Bronchial epithelial cell (primary cell): ENCODE measurements around the gene OR10C1. TPM values are rescaled to one million over a fixed set of nuclear protein-coding genes. Genes with fewer than 3 reads are reported as not detected.
A peak's percentile ranks its signal among the peaks of the same experiment; 100 is the strongest.
"Not testable (repeated sequence)": the region's sequence is repeated elsewhere in the genome, so short reads cannot be mapped to it uniquely, and the experiment has no call there.

Experiments
- DNase-seq: peaks from one replicate; pipeline ENCODE4 v3.0.0-alpha.2; 2010; ENCODE audit warnings: low read depth
- FAIRE-seq: peaks from 2 replicates; lab custom pipeline; 2011; peaks lifted over from hg19 to GRCh38; lab: Jason Lieb, UNC
- H3K27me3 ChIP-seq: 2 replicates; pipeline ENCODE4 v1.5.1; 2011; ENCODE audit warnings: low read length; ENCODE audit not compliant: control insufficient read depth, insufficient read depth
- H3K36me3 ChIP-seq: 2 replicates; pipeline ENCODE4 v1.5.1; 2011; ENCODE audit warnings: low read length; ENCODE audit not compliant: control insufficient read depth, insufficient read depth
- H3K4me3 ChIP-seq: 2 replicates; pipeline ENCODE4 v1.5.1; 2011; ENCODE audit warnings: mild to moderate bottlenecking, low read depth, low read length, control low read depth
- total RNA-seq: library from RNA; depleted of rRNA; stranded (reverse); fragments of >200 nt; gene quantifications from 2 replicates; pipeline ENCODE4 v1.2.1, GENCODE V29; 2014
- TF ChIP-seq, protein P1 (sequence below): IDR thresholded peaks from 2 replicates; pipeline ENCODE4 v1.5.1; 2011; ENCODE audit warnings: mild to moderate bottlenecking, moderate library complexity, low read length, control low read depth, inconsistent platforms; ENCODE audit not compliant: insufficient read depth, severe bottlenecking

Gene OR10C1
- total RNA-seq, 1 donor from 2014 or later, result not detected

DNA sequence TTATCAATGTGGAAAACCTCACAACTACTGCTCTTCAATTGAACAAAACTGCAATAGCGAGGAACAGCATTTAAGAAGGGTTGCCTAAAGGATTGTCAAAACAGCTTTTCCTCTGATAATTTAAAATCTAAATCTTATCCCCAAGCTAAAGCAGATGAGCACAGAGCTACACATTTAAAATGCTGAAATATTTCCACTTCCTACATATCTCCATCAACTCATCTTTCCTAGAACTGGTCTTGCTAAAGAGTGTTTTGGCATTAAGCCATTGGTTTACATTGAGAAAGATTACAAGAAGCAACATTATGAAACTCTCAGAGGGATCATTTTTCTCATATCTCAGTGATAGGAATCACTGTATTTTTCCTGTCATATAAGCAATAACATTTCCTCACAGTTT, 3.6 kb downstream of the OR10C1 start:
- Histone ChIP-seq H3K27me3 (no peaks in the 10 kb centered on the region), H3K36me3 (no peaks in the 10 kb centered on the region), H3K4me3 (no peak overlapping the region)
- DNase-seq (peak; percentile 3), FAIRE-seq (no peak)
- TF ChIP-seq, protein P1, sequence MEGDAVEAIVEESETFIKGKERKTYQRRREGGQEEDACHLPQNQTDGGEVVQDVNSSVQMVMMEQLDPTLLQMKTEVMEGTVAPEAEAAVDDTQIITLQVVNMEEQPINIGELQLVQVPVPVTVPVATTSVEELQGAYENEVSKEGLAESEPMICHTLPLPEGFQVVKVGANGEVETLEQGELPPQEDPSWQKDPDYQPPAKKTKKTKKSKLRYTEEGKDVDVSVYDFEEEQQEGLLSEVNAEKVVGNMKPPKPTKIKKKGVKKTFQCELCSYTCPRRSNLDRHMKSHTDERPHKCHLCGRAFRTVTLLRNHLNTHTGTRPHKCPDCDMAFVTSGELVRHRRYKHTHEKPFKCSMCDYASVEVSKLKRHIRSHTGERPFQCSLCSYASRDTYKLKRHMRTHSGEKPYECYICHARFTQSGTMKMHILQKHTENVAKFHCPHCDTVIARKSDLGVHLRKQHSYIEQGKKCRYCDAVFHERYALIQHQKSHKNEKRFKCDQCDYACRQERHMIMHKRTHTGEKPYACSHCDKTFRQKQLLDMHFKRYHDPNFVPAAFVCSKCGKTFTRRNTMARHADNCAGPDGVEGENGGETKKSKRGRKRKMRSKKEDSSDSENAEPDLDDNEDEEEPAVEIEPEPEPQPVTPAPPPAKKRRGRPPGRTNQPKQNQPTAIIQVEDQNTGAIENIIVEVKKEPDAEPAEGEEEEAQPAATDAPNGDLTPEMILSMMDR, result no peak

DNA sequence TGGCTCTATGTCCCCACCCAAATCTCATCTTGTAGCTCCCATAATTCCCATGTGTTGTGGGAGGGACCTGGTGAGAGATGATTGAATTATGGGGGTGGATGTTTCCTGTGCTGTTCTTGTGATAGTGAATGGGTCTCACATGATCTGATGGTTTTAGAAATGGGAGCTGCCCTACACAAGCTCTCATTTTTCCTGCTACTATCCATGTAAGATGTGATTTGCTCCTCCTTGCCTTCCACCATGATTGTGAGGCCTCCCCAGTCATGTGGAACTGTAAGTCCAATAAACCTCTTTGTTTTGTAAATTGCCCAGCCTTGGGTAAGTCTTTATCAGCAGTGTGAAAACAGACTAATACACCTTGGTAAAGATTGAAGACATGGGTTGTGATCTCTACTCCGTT, 4.9 kb downstream of the OR10C1 start:
- not testable (repeated sequence) for FAIRE-seq, H3K27me3 ChIP-seq, DNase-seq, H3K4me3 ChIP-seq, H3K36me3 ChIP-seq

DNA sequence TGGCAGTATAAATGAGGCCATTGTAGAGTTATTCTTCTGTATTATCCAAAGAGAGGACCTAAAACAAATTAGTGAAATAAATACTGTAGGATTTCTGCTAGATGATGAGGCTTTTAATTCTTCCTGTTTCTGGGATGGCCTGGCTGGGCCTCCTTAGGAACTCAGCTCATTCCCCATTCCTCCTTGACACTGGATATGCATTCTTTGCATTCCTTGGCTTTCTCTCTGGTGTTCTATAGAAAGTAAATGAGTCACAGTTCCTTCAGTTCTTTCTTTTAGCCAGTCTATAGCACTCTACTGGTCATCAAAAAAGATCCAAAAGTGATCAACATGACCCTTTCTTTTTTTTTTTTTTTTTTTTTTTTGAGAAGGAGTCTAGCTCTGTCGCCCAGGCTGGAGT, 8.6 kb downstream of the OR10C1 start:
- peak; percentile 62 for DNase-seq
- H3K36me3 ChIP-seq, result no peaks in the 10 kb centered on the region
- FAIRE-seq, result no peak

DNA sequence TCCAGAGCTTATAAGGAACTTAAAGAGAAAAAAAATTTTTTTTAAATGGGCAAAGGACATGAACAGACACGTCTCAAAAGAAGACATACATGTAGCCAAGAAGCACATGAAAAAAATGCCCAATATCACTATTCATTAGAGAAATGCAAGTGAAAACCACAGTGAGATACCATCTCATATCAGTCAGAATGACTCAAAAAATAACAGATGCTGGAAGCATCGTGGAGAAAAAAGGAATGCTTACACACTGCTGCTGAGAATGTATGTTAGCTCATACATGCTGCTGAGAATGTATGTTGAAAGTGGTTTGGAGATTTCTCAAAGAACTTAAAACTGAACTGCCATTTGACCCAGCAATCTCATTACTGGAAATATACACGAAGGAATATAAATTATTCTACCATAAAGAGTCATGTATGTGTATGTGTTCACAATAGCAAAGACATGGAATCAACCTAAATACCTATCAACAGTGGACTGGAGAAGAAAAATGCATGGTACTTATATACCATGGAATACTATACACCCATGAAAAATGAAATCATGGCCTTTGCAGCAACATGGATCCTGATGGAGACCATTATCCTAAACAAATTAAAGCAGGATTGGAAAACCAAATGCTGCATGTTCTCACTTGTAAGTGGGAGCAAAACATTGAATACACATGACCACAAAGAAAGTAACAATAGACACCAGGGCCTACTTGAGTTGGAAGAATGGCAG, 12.5 kb downstream of the OR10C1 start:
- no peak for FAIRE-seq
- H3K27me3 ChIP-seq, result no peaks in the 10 kb centered on the region
- peak; percentile 89 for DNase-seq
- no peaks in the 10 kb centered on the region for H3K36me3 ChIP-seq
- TF ChIP-seq, protein P1, result no peak
- no peak overlapping the region for H3K4me3 ChIP-seq

More for the DNA sequence above, 8.6 kb downstream of the OR10C1 start:
- Histone ChIP-seq H3K4me3 (no peak overlapping the region), H3K27me3 (no peaks in the 10 kb centered on the region)
- TF ChIP-seq, protein P1, result no peak

DNA sequence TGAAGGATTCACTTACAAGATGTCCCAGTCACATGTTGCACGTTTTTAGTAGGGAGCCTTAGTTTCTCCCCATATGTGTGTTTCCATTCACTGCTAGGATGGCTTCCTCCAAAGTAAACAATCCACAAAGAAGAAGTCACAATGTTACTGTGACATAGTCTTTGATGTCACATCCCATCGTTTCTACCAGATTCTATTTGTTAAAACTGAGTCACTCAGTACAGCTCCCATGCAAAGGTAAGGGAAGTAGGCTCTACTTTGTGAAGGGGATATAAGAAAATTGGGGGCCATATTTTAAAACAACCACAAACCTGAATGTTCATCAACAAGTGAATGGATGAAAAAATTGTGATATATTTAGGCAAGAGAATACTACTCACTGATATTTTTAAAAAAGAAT, 17.9 kb downstream of the OR10C1 start, which contains the start of the genes OR11A1 and OR2H1:
Gene OR11A1 (minus strand): TSS at position 101 of the 400 bp plus-strand sequence. CDS start 29,430 bp downstream, outside the sequence.
Gene OR2H1 (plus strand): TSS at position 185 of the 400 bp plus-strand sequence. CDS start 4,615 bp downstream, outside the sequence.
- TF ChIP-seq, protein P1, result no peak
- Histone ChIP-seq H3K27me3 (no peaks in the 10 kb centered on the region), H3K4me3 (no peak within 1 kb of the TSS), H3K36me3 (no peaks in the 10 kb centered on the region)
- FAIRE-seq (no peak), DNase-seq (no peak)

DNA sequence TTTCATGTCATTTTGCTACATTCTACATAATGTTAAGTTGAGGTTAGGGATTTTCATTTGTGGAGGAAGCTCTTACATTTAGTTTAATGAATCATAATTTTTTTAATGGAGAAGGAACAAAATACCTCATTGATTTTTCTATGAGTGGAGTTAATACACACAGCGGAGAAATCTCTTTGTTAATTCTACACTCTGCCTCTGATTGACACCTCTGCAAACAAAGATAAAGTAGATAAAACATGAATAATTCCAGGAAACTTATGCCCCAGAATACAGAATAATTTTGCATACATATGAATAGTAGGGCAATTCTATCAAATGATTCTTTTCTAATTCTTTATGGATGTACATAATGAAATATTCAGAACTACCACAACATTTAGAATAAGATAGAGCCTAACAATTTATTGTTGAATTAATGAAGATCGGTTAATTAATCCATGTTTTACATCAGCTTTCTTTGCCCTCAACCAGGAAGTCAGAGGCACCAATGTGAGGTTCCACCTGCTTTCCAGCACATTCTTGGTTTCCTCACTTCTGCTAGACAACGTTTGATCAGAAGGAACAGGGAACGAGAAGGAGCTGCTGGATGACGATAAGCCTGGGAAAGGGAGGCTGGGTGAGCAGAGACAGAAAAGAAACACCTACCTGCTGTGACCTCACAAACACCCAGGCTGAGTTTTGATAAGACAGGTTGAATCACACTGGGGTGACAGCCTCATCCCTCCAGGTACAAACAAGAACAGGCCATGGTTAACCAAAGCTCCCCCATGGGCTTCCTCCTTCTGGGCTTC, 22.1 kb downstream of the OR10C1 start:
- DNase-seq (no peak), FAIRE-seq (peak; percentile 98)
- no peak overlapping the region for H3K4me3 ChIP-seq
- TF ChIP-seq, protein P1, result no peak
- H3K36me3 ChIP-seq, result no peaks in the 10 kb centered on the region
- peaks cover 2% of the 10 kb centered on the region for H3K27me3 ChIP-seq
